SHP77 (cell line): ENCODE data around the gene SYNJ2.

ENCODE experiments used
- DNase-seq, 2 experiments: peaks; one replicate each; lab custom pipeline; 2025; lab: John Stamatoyannopoulos, UW

The SYNJ2 gene

GRCh38 chr6:157996918-157997702 lies 15.4 kb downstream of the SYNJ2 start:
- no peak for DNase-seq

- no peak for DNase-seq
These were observed 16.4 kb downstream of the SYNJ2 start for GRCh38 chr6:157997893-157998608.

GRCh38 chr6:157998707-157999167 lies 17.1 kb downstream of the SYNJ2 start:
- no peak for DNase-seq

- DNase-seq: no peak
These were observed 17.7 kb downstream of the SYNJ2 start for GRCh38 chr6:157999168-158000051.

- no peak for DNase-seq
These were observed 19.1 kb downstream of the SYNJ2 start for GRCh38 chr6:158000530-158001307.

GRCh38 chr6:158002249-158002950 lies 20.7 kb downstream of the SYNJ2 start:
- no peak for DNase-seq

- DNase-seq: no peak
These were observed 21.5 kb downstream of the SYNJ2 start for GRCh38 chr6:158002951-158003853.

- no peak for DNase-seq
These were observed 22.4 kb downstream of the SYNJ2 start for GRCh38 chr6:158003910-158004700.

GRCh38 chr6:158004701-158005095 lies 23.0 kb downstream of the SYNJ2 start:
- no peak for DNase-seq

- no peak for DNase-seq
These were observed 24.0 kb downstream of the SYNJ2 start for GRCh38 chr6:158005626-158006180.

- no peak for DNase-seq
These were observed 24.7 kb downstream of the SYNJ2 start for GRCh38 chr6:158006331-158006730.

GRCh38 chr6:158006821-158007570 lies 25.3 kb downstream of the SYNJ2 start:
- DNase-seq: no peak

- no peak for DNase-seq
These were observed 27.1 kb downstream of the SYNJ2 start for GRCh38 chr6:158008864-158009113.

GRCh38 chr6:158009114-158009891 lies 27.6 kb downstream of the SYNJ2 start:
- DNase-seq: peak; percentile 50 to 73

GRCh38 chr6:158009935-158010585 lies 28.4 kb downstream of the SYNJ2 start:
- DNase-seq: no peak

- no peak for DNase-seq
These were observed 29.2 kb downstream of the SYNJ2 start for GRCh38 chr6:158010591-158011477.
